ENCODE data around the gene GOLGA6L1. TPM values are rescaled to one million over a fixed set of nuclear protein-coding genes. Genes with fewer than 3 reads are reported as not detected.

Gene GOLGA6L1
- not detected in 2 replicates for total RNA-seq

GRCh38 chr15:23136722-23137121 lies at the start of gene GOLGA6L1:
Gene GOLGA6L1 (minus strand): TSS chr15:23136822. CDS start chr15:23136731, 91 bp downstream.

Small RNAs within 50 kb of the gene (small RNA-seq; reads per million reads assigned to genes)
- not detected for gene RN7SL106P

Other genes starting within 250 kb of the GOLGA6L1 start
- 94.6 and 103 TPM in 2 replicates for gene CYFIP1, start 156.5 kb downstream of the GOLGA6L1 start, total RNA-seq
- 12.8 and 22.8 TPM in 2 replicates for gene TUBGCP5, start 97.3 kb downstream of the GOLGA6L1 start, total RNA-seq
- not detected in 2 replicates for gene GOLGA6L26, start 197.4 kb upstream of the GOLGA6L1 start, total RNA-seq
- gene GOLGA8S, start 217.9 kb upstream of the GOLGA6L1 start, total RNA-seq, result under 0.01 TPM in 1 of 2 replicates, not detected in the other

Measured in placental epithelial cell (primary cell).